ENCODE measurements around the gene ABI1. TPM values are rescaled to one million over a fixed set of nuclear protein-coding genes. Genes with fewer than 3 reads are reported as not detected.

Gene ABI1
- total and polyA plus RNA-seq, 2 of the 13 experiments (the other 11 are each of a cell fraction or from before 2014, with no cell fraction given): 20.9 to 22.9 TPM

GRCh38 chr10:26781797-26782196 is 79.0 kb downstream of the ABI1 start (continued):
- TF ChIP-seq ZNF574 (CRISPR knock-in tag; IDR thresholded peaks at IDR 0.05) (no peak), ZHX2 (IDR thresholded peaks at IDR 0.05; ENCODE audit: low read depth) (no peak), ZHX2 (CRISPR knock-in tag; IDR thresholded peaks at IDR 0.05; ENCODE audit: borderline replicate concordance) (no peak), TFDP2 (CRISPR knock-in tag; IDR thresholded peaks at IDR 0.05) (no peak), MIXL1 (CRISPR knock-in tag; IDR thresholded peaks at IDR 0.05) (no peak), ZNF597 (CRISPR knock-in tag; IDR thresholded peaks at IDR 0.05) (no peak), HMGXB4 (CRISPR knock-in tag; IDR thresholded peaks at IDR 0.05; ENCODE audit: borderline replicate concordance in 1 of 2, low read depth in 1 of 2) (no peak), MTF2 (CRISPR knock-in tag; IDR thresholded peaks at IDR 0.05; ENCODE audit: borderline replicate concordance) (no peak)
